Islet of Langerhans (tissue), 1 donor: ENCODE measurements around the gene MFSD8.
A peak's percentile ranks its signal among the peaks of the same experiment; 100 is the strongest.
"Not testable (repeated sequence)": the region's sequence is repeated elsewhere in the genome, so short reads cannot be mapped to it uniquely, and the experiment has no call there.

ENCODE experiments used
- FAIRE-seq: peaks from one replicate; lab custom pipeline; 2011; peaks lifted over from hg19 to GRCh38; lab: Jason Lieb, UNC

MFSD8 gene

GRCh38 chr4:127931836-127932235 is 33.1 kb downstream of the MFSD8 start:
- not testable (repeated sequence) for FAIRE-seq

- no peak for FAIRE-seq
Measured at GRCh38 chr4:127930175-127930574, 34.8 kb downstream of the MFSD8 start.

DNA sequence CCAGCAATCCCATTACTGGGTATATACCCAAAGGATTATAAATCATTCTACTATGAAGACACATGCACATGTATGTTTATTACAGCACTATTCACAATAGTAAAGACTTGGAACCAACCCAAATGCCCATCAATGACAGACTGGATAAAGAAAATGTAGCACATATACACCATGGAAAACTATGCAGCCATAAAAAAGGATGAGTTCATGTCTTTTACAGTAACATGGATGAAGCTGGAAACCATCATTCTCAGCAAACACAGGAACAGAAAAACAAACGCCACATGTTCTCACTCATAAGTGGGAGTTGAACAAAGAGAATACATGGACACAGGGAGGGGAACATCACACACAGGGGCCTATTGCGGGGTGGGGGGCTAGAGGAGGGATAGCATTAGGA is 39.3 kb downstream of the MFSD8 start:
- FAIRE-seq = not testable (repeated sequence)

GRCh38 chr4:127922226-127922625 is 42.7 kb downstream of the MFSD8 start:
- FAIRE-seq = no peak

GRCh38 chr4:127920521-127920920 is 44.5 kb downstream of the MFSD8 start:
- no peak for FAIRE-seq

DNA sequence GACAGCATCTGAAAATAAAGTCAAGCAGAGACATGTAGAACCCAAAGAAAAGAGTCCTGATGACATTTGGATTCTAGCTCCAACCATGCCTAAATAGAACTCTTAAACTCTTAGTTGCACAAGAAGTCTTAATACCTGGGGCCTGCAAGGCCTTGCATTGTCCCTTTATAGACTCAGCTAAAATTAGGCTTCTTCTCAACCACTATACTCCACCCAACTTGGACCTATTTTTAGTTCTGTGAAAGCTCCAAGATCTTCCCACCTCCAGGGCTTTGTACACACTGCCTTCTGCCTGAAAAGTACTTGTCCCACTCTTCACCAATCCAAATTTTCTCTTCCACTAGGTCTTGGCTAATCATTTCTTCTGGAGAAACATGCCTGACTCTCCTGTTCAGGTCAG is 47.8 kb downstream of the MFSD8 start:
- FAIRE-seq = no peak

DNA sequence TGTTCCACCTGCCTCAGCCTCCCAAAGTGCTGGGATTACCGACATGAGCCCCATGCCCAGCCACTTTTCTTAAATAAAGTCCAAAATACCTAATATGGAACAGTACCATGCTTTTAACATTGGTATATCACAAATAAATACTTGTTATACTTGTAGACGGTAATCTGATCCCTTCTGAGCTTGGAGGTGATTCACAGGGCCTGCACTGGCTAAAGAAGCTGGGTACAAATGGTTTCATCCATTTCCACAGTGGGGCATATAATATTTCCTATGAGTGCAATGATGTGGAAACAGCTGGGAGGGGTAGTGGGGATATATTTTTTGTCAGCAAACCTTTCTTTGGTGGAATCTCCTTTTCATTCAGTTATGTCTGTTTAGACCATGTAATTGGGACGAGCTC is 48.5 kb downstream of the MFSD8 start:
- FAIRE-seq = no peak

GRCh38 chr4:127905029-127905428 is 59.9 kb downstream of the MFSD8 start:
- FAIRE-seq = no peak

GRCh38 chr4:127899682-127900081 is 65.3 kb downstream of the MFSD8 start:
- not testable (repeated sequence) for FAIRE-seq

GRCh38 chr4:127896528-127896927 is 68.4 kb downstream of the MFSD8 start:
- FAIRE-seq = no peak

DNA sequence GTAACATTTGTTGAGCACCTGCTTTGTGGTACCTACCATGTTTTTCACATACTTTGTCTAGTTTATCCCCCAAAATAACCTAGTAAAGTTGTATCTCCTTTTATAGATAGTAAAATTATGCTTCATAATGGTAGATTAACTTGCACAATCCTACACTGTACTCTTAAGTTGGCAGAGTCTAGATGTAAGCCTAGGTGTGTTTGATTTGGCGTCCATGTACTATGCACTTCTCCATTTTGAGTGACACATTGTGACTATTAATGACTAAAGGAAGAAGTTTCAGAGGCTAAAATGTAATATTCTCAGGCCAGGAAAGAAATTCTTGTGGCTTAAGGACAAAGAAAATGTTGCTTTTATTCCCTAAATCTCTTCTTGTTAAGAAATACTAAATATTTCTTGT is 68.9 kb downstream of the MFSD8 start:
- FAIRE-seq = no peak

DNA sequence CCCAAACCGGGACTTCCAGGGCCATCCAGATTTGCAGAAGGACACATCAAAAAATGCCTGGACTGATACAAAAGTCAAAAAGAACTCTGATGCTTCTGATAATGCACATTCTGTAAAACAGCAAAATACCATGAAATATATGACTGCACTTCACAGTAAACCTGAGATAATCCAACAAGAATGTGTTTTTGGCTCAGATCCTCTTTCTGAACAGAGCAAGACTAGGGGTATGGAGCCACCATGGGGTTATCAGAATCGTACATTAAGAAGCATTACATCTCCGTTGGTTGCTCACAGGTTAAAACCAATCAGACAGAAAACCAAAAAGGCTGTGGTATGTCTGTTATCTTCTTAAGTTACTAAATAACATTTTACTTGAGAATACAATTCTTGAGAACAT is 75.1 kb downstream of the MFSD8 start:
- no peak for FAIRE-seq

GRCh38 chr4:127888559-127888958 is 76.4 kb downstream of the MFSD8 start:
- no peak for FAIRE-seq

- no peak for FAIRE-seq
Measured at GRCh38 chr4:127881563-127881864, 83.5 kb downstream of the MFSD8 start.

DNA sequence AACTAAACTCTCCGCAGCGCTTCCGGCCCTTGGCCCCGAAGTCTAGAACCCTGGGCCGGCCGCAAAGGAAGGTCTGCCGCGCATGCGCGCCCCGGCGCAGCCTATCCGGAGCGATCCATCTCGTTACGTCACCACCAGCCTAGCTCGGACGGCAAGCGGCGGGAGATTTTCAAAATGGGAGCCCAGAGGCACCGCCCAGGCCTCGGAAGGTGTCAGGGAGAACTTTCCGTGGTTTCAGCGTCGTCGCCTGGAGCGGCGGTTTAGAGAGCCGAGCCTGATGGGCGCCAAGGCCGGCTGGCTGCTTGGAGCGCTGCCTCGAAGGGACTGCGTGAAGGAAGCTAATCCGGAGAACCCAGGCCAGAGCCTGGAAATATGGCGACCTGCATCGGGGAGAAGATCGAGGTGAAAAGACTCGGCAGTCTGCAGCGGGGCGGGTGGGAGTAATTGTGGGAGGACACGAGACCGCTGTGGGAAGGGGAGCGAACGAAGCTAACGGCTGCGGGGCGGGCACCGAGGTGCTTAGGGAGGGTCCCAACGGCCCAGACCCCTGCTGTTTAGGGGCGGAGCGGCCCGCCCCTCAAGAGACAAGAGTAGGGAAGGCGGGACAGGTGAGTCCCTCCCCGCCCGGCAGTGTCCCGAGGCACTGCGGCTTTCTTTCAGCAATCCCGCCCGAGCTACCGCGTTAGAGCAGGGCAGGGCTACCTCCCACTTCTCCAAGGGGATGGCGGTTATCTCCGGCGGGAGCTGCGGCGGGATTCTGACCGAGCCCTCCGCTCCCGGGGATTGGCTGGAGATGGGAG is 84.0 kb downstream of the MFSD8 start, which contains the start of gene PLK4:
PLK4 (plus strand) TSS at position 131 of the 800 bp plus-strand sequence; CDS start at position 373, 242 bp downstream.
- peak; percentile 62 for FAIRE-seq

- FAIRE-seq = no peak
Measured at GRCh38 chr4:127875791-127876190, 89.2 kb downstream of the MFSD8 start.

GRCh38 chr4:127870688-127871087 is 94.3 kb downstream of the MFSD8 start:
- no peak for FAIRE-seq

GRCh38 chr4:127870281-127870680 is 94.7 kb downstream of the MFSD8 start:
- FAIRE-seq = no peak

DNA sequence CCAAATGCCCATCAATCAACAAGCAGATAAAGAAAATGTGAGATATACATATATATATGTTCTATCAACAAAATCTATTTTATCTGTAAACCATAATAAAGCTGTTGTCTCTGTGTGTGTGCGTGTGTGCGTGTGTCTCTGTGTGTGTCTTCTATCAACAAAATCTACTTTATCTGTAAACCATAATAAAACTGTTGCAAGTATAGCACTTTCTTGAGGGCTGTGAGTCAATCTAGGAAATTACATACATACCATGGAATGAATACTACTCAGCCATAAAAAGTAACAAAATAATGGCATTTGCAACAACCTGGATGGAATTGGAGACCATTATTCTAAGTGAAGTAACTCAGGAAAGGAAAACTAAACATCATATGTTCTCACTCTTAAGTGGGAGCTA is 96.8 kb downstream of the MFSD8 start:
- no peak for FAIRE-seq
